Heart right ventricle (tissue), 16 donors: Measurements from ENCODE around the gene SAG. TPM values are rescaled to one million over a fixed set of nuclear protein-coding genes. Genes with fewer than 3 reads are reported as not detected.

Experiments used
- ATAC-seq, 8 donors: fragments of 200-7000 bp; cut with Tn5 transposase; one replicate each; pipeline ENCODE4 v1.9.1; 2020; ENCODE audit warnings: mild to moderate bottlenecking in 8 of 8, moderate library complexity in 8 of 8, moderate number of reproducible peaks in 1 of 8
- DNase-seq, 2 donors: peaks; one replicate each; pipeline ENCODE4 v3.0.0-alpha.2; 2020
- H3K27ac ChIP-seq, 10 donors: fragments of 200-600 bp; sonication (generic) in 2 of 10; one replicate each; pipeline versions ENCODE4 v1.5.0 to v1.8.0; 2020 to 2022; ENCODE audit warnings: mild to moderate bottlenecking in 3 of 10
- H3K27me3 ChIP-seq, 7 donors: fragments of 200-600 bp; one replicate each; pipeline ENCODE4 v1.8.0; 2021 to 2022; ENCODE audit warnings: mild to moderate bottlenecking in 2 of 7
- H3K36me3 ChIP-seq, 9 donors: fragments of 200-600 bp; sonication (generic) in 1 of 9; one replicate each; pipeline versions ENCODE4 v1.5.0 to v1.8.0; 2020 to 2022; ENCODE audit warnings: mild to moderate bottlenecking in 2 of 9
- H3K4me1 ChIP-seq, 9 donors: fragments of 200-600 bp; sonication (generic) in 1 of 9; one replicate each; pipeline versions ENCODE4 v1.5.0 to v1.8.0; 2020 to 2022; ENCODE audit warnings: mild to moderate bottlenecking in 4 of 9
- H3K4me3 ChIP-seq, 10 donors: fragments of 200-600 bp; sonication (generic) in 2 of 10; one replicate each; pipeline versions ENCODE4 v1.5.0 to v1.8.0; 2020 to 2022; ENCODE audit warnings: mild to moderate bottlenecking in 7 of 10, moderate library complexity in 2 of 10
- H3K9me3 ChIP-seq, 11 donors: fragments of 200-600 bp in 10 of 11; sonication (generic) in 2 of 11; one replicate each; pipeline versions ENCODE4 v1.5.0 to v1.8.0; 2013 to 2022; ENCODE audit warnings: mild to moderate bottlenecking in 2 of 11, control low read depth in 1 of 11, moderate library complexity in 1 of 11
- WGBS, 2 donors: extraction: QIAGEN DNeasy Blood & Tissue Kit; methylation state at CpG; one replicate each; pipeline ENCODE4 v1.1.7; 2013; ENCODE audit warnings: inconsistent platforms in 1 of 2; 5-methylcytosine and 5-hydroxymethylcytosine counted together
- intact Hi-C, 10 donors: fragments of 100-400 bp; cut with DNase I; formaldehyde crosslinking; loops; one replicate each; pipeline versions ENCODE4 v1.11.1 to v1.14.2; 2022
- polyA plus RNA-seq, 2 donors: library from polyadenylated mRNA; stranded (reverse); fragments of 200-250 nt; gene quantifications; one replicate each; pipeline ENCODE4 v1.2.3, GENCODE V29; 2013
- total RNA-seq, 10 donors: library from RNA; stranded (reverse); fragmentation: NEBNext Ultra II Directional in 3 of 10; extraction: Animal tissue kit (Norgen Biotek cat#: 25700) in 3 of 10; gene quantifications; one replicate each; pipeline versions ENCODE4 v1.2.1 to v1.2.4, GENCODE V29; 2021 to 2023
- TF ChIP-seq, protein P1 (sequence below), 9 donors: fragments of 200-600 bp; sonication (generic) in 2 of 9; IDR thresholded peaks; one replicate each; pipeline versions ENCODE4 v1.5.0 to v1.8.0; 2021 to 2022; ENCODE audit warnings: antibody characterized with exemption in 9 of 9, mild to moderate bottlenecking in 5 of 9, moderate library complexity in 1 of 9
- donor health status: Arrhythmogenic right ventricular cardiomyopathy.
- donor health status: ischemic (EF 13 %, LVEDD 7.1; RV severe dilation, severe dysfunction).
- donor health status: healthy with polysubstance abuse.
- donor health status: DM: no; HTN: yes; CAD: no.
- donor health status: DM: no; HTN: no; CAD: no.
- donor health status: ischemic (EF 25% LVEDD 6.9; RV normal size, moderate dysfunction).
- donor health status: ischemic (EF 25% LVEDD 5.7; RV mildly dilated, moderate dysfunction).
- donor health status: healthy.
- donor health status: DM: yes; HTN: yes; CAD: no.
- donor health status: Ischemic cardiomyopathy.
- donor health status: ischemic (EF 35%, LVEDD 5.7; RV mildly dilated, moderate dysfunction).
- donor health status: nonischemic (EF 11% LVEDD 7.7; RV severe dilation, severe dysfunction).
- donor health status: DM: yes; HTN: yes; CAD: no.
- donor health status: PGD.
- donor health status: ischemic (EF 29% LVEDD 5.4; RV normal size, mild dysfunction).
- donor health status: nonischemic (EF 23%, LVEDD 6.1; RV moderate dilation, normal function).

Gene SAG
- total and polyA plus RNA-seq, 12 donors: not detected

DNA sequence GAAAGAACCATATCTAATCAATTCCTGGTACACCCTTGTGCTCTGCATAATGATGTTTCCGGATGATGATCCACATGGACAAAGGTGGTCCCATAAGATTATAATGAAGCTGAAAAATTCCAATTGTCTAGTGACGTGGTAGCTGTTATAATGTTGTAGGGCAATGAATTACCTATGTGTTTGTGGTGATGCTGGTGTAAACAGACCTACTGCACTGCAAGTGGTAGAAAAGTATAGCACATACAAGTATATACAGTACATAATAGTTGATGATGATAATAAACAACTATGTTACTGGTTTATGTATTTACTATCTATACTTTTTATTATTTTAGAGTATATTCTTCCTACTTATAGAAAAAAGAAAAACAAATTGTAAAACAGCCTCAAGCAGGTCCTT, 55.1 kb downstream of the SAG start:
- no peak overlapping the region for H3K4me3 ChIP-seq
- intact Hi-C loops: no loop called here
- TF ChIP-seq, protein P1, sequence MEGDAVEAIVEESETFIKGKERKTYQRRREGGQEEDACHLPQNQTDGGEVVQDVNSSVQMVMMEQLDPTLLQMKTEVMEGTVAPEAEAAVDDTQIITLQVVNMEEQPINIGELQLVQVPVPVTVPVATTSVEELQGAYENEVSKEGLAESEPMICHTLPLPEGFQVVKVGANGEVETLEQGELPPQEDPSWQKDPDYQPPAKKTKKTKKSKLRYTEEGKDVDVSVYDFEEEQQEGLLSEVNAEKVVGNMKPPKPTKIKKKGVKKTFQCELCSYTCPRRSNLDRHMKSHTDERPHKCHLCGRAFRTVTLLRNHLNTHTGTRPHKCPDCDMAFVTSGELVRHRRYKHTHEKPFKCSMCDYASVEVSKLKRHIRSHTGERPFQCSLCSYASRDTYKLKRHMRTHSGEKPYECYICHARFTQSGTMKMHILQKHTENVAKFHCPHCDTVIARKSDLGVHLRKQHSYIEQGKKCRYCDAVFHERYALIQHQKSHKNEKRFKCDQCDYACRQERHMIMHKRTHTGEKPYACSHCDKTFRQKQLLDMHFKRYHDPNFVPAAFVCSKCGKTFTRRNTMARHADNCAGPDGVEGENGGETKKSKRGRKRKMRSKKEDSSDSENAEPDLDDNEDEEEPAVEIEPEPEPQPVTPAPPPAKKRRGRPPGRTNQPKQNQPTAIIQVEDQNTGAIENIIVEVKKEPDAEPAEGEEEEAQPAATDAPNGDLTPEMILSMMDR (IDR thresholded peaks at IDR 0.05): no peak
- no peak overlapping the region for H3K27ac ChIP-seq
- peaks cover 0 to 33% (median 14%) of the 10 kb centered on the region in 9 donors for H3K4me1 ChIP-seq
- 75 to 94% methylated on average over 2 of the region's 2 CpGs for WGBS, 2 donors
- peaks cover 0 to 17% (median 0%) of the 10 kb centered on the region in 11 donors for H3K9me3 ChIP-seq
- ATAC-seq (no peak), DNase-seq (no peak)
- H3K27me3 ChIP-seq: no peaks in the 10 kb centered on the region
- H3K36me3 ChIP-seq: peaks cover 0 to 15% (median 0%) of the 10 kb centered on the region in 9 donors

DNA sequence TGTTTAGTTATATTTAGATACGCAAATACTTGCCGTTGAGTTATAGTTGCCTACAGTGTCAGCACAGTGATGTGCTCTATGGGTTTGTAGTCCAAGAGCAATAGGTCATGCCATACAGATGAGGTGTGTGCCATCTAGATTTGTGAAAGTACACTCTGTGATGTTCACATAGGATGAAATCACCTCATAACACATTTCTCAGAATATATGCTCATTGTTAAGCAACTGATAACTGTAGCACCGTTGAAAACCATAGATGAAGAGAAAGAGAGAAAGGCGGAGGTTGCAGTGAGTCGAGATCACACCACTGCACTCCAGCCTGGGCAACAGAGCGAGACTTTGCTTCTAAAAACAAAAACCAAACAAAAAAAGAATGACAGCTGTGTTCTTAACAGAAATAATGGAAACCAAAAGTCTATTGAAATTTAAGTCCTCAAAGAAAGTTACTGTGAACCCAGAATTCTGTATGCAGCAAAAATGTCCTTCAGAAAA, 56.2 kb downstream of the SAG start:
- H3K27ac ChIP-seq: no peak overlapping the region
- ATAC-seq (no peak), DNase-seq (no peak)
- H3K9me3 ChIP-seq: peaks cover 0 to 17% (median 0%) of the 10 kb centered on the region in 11 donors
- WGBS, 2 donors: 92 to 96% methylated on average over 6 of the region's 6 CpGs
- peaks cover 0 to 22% (median 14%) of the 10 kb centered on the region in 9 donors for H3K4me1 ChIP-seq
- no peak overlapping the region for H3K4me3 ChIP-seq
- TF ChIP-seq, protein P1 (IDR thresholded peaks at IDR 0.05): no peak
- H3K36me3 ChIP-seq: peaks cover 0 to 15% (median 0%) of the 10 kb centered on the region in 9 donors
- intact Hi-C loops: no loop called here
- H3K27me3 ChIP-seq: no peaks in the 10 kb centered on the region

DNA sequence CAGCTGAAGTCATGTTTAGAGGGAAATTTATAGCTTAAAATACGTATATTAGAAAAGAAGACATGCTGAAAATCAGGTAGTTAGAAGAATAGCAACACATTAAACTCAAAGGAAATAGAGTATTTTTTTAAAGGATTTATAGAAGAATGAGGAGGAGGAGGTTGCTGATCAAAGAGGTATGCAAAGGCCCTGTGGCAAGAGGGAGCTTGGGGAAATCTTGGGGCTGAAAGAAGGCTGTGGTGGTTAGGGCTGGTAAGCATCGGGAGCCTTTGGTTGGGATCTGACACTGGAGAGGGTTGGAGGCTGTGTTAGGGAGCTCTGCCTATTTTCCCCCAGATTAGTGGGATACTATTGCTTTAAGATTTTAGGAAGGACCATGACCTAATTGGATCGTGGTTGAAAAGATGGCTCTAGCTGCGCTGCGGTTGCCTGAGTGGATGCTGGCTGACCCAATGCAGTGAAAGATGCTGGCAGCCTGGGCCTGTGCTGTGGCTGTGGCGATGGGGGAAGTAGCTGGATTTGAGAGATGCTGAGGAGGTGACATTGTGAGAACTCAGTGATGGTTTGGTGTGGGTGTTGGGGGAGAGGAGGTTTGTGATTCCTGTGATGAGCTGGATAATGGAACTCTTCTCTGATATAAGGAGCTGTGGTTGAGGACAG, 58.4 kb downstream of the SAG start:
- 83 to 92% methylated on average over 6 of the region's 6 CpGs for WGBS, 2 donors
- peaks cover 0 to 27% (median 5%) of the 10 kb centered on the region in 9 donors for H3K4me1 ChIP-seq
- peaks cover 0 to 15% (median 0%) of the 10 kb centered on the region in 9 donors for H3K36me3 ChIP-seq
- H3K4me3 ChIP-seq: no peak overlapping the region
- DNase-seq (no peak), ATAC-seq (no peak)
- H3K27me3 ChIP-seq: no peaks in the 10 kb centered on the region
- intact Hi-C loops: no loop called here
- no peak overlapping the region for H3K27ac ChIP-seq
- TF ChIP-seq, protein P1 (IDR thresholded peaks at IDR 0.05): no peak
- H3K9me3 ChIP-seq: peaks cover 0 to 17% (median 0%) of the 10 kb centered on the region in 11 donors

DNA sequence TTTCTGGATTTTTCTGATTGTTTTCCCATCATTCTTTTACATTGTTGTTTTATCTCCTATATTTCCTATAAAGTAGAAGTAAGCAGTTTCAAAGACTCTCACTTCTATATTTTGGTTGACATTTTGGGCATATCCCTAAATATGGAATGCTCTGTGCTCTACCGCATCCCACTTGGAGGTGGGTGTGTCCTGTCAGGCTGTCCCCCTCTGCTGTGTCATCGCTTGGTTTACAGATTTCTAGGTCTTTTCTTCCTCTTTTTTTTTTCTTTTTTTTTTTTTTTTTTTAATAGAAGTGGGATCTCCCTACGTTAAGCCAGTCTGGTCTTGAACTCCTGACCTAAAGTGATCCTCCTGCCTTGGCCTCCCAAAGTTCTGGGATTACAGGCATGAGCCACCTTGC, 60.0 kb downstream of the SAG start:
- H3K4me1 ChIP-seq: peaks cover 0 to 22% (median 3%) of the 10 kb centered on the region in 9 donors
- H3K36me3 ChIP-seq: peaks cover 0 to 19% (median 0%) of the 10 kb centered on the region in 9 donors
- no peak for DNase-seq
- no peak overlapping the region for H3K27ac ChIP-seq
- peaks cover 0 to 20% (median 0%) of the 10 kb centered on the region in 11 donors for H3K9me3 ChIP-seq
- H3K4me3 ChIP-seq: no peak overlapping the region
- TF ChIP-seq, protein P1 (IDR thresholded peaks at IDR 0.05): no peak
- intact Hi-C loops: no loop called here
- H3K27me3 ChIP-seq: no peaks in the 10 kb centered on the region
- no peak for ATAC-seq
- WGBS, 2 donors: 90 to 95% methylated on average over 3 of the region's 3 CpGs
